RWPE2 (cell line): ENCODE data around the gene ESR1.
"Not testable (repeated sequence)": the region's sequence is repeated elsewhere in the genome, so short reads cannot be mapped to it uniquely, and the experiment has no call there.

Source experiments
- ATAC-seq: fragments of 200-7000 bp; cut with Tn5 transposase; 3 replicates; pipeline ENCODE4 v1.9.1; 2021; ENCODE audit warnings: low read depth
- DNase-seq: peaks from one replicate; pipeline ENCODE4 v3.0.0-alpha.2; 2020; ENCODE audit warnings: low spot score
- H3K27ac ChIP-seq: fragments of 450-650 bp; 2 replicates; pipeline ENCODE4 v1.5.1; 2017; ENCODE audit warnings: mild to moderate bottlenecking; ENCODE audit not compliant: poor library complexity, severe bottlenecking
- H3K27me3 ChIP-seq: fragments of 250-450 bp; sonication (Bioruptor Pico); 2 replicates; pipeline ENCODE4 v1.5.1; 2021; ENCODE audit warnings: mild to moderate bottlenecking, moderate library complexity; ENCODE audit not compliant: insufficient read depth, poor library complexity, severe bottlenecking
- H3K36me3 ChIP-seq: fragments of 250-450 bp; sonication (Bioruptor Pico); 2 replicates; pipeline ENCODE4 v1.5.1; 2020; ENCODE audit warnings: low read depth, mild to moderate bottlenecking, moderate library complexity
- H3K4me1 ChIP-seq: fragments of 250-450 bp; sonication (Bioruptor Pico); 2 replicates; pipeline ENCODE4 v1.5.1; 2021; ENCODE audit warnings: mild to moderate bottlenecking, moderate library complexity; ENCODE audit not compliant: insufficient read depth, poor library complexity, severe bottlenecking
- H3K4me3 ChIP-seq: fragments of 250-450 bp; sonication (Bioruptor Pico); 2 replicates; pipeline ENCODE4 v1.5.1; 2021; ENCODE audit warnings: mild to moderate bottlenecking, moderate library complexity; ENCODE audit not compliant: severe bottlenecking
- H3K9me3 ChIP-seq: fragments of 250-450 bp; sonication (Bioruptor Pico); 2 replicates; pipeline ENCODE4 v1.5.1; 2021; ENCODE audit warnings: mild to moderate bottlenecking, moderate library complexity; ENCODE audit not compliant: severe bottlenecking
- CTCF ChIP-seq: fragments of 450-650 bp; IDR thresholded peaks from one replicate; pipeline ENCODE4 v1.5.1; 2017; ENCODE audit warnings: mild to moderate bottlenecking, moderate library complexity; ENCODE audit not compliant: poor library complexity, severe bottlenecking

ESR1 gene

DNA sequence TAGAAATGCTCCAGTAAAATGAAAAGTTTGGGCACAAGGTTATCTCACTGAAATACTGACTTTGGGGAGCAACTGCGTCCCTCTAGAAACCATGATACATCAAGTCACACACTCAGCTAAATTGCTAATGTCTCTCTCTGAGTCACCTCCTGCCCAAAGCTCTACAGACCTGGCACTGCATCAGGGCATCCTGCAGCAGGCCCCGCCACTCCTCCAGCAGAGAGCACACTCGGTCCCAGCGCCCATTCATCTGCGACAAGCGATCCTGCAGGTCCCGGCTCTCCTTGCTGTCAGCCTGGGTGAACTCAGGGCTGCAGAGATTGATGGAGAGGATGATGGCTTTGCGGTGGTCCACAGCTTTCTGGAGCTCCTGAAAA is 329.0 kb downstream of the ESR1 start:
- Histone ChIP-seq H3K4me3 (no peak overlapping the region), H3K36me3 (no peaks in the 10 kb centered on the region; the same call in 1 of the 2 replicates), H3K27me3 (no peaks in the 10 kb centered on the region), H3K9me3 (no peaks in the 10 kb centered on the region), H3K27ac (no peak overlapping the region), H3K4me1 (no peaks in the 10 kb centered on the region)
- no peak for DNase-seq
- no peak for ATAC-seq
- TF ChIP-seq CTCF: no peak

GRCh38 chr6:152138344-152138743 is 330.9 kb downstream of the ESR1 start:
- H3K27me3 ChIP-seq, ATAC-seq, H3K36me3 ChIP-seq, DNase-seq, H3K27ac ChIP-seq, H3K4me1 ChIP-seq, H3K4me3 ChIP-seq, H3K9me3 ChIP-seq: not testable (repeated sequence)

DNA sequence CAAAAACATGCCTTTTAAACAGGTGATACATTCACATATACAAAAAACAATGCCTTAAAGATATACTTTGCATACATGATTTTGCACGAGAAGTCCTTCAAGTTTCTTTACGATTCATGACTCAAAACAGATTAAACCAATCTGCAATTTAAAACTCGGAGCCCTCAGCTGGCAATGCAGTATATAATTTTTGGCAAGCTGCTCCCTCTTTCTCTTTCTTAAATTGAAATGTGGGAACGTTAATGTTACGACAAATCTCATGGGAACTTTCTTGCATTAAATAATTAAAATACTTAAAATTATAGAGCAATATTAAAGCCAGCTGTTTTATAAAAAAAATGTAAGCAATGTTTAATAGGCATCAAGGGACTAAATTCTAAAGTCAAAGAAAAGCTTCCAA is 334.6 kb downstream of the ESR1 start:
- H3K27me3 ChIP-seq: no peaks in the 10 kb centered on the region
- H3K27ac ChIP-seq: no peak overlapping the region
- DNase-seq: no peak
- no peak for TF ChIP-seq CTCF
- H3K4me1 ChIP-seq: no peaks in the 10 kb centered on the region
- no peaks in the 10 kb centered on the region for H3K9me3 ChIP-seq
- no peak for ATAC-seq
- H3K36me3 ChIP-seq: no peaks in the 10 kb centered on the region
- no peak overlapping the region for H3K4me3 ChIP-seq

DNA sequence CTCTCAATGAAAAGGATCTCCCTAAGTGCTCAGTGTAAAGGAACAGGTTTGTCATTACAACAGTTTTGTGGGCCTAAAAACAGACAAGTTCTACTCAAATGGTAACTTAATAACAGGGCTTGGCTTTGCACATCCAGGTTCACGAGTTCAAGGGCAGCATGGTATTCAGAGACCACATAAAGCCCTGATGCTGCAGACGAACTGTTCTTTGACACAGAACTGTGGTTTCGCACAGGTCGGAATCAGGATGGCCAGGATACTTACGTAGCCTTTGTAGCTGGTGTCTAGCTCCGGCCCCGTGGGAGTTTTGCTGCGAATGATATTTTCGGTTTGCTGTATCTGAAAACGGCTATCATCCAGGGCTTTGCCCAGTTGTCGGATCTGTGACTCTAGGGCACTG is 335.9 kb downstream of the ESR1 start:
- Histone ChIP-seq H3K27me3 (no peaks in the 10 kb centered on the region), H3K36me3 (no peaks in the 10 kb centered on the region), H3K9me3 (no peaks in the 10 kb centered on the region), H3K27ac (no peak overlapping the region), H3K4me3 (no peak overlapping the region), H3K4me1 (no peaks in the 10 kb centered on the region)
- DNase-seq: no peak
- ATAC-seq: no peak
- no peak for TF ChIP-seq CTCF

- H3K4me3 ChIP-seq: no peak overlapping the region
- no peaks in the 10 kb centered on the region for H3K27me3 ChIP-seq
- ATAC-seq: 0 out of 3 replicates have a peak, but pooled peaks have one; percentile 31
- no peaks in the 10 kb centered on the region for H3K36me3 ChIP-seq
- no peak overlapping the region for H3K27ac ChIP-seq
- H3K4me1 ChIP-seq: no peaks in the 10 kb centered on the region
- no peak for TF ChIP-seq CTCF
- no peaks in the 10 kb centered on the region for H3K9me3 ChIP-seq
- no peak for DNase-seq
Measured at GRCh38 chr6:152146385-152146784, 338.9 kb downstream of the ESR1 start.
